Lower leg skin (tissue), 3 donors: ENCODE data around the gene TMEM131L.

Experiments used
- CTCF ChIP-seq, 3 donors: fragments of 450-650 bp; IDR thresholded peaks; one replicate each; pipeline ENCODE4 v1.5.1; 2016; ENCODE audit warnings: antibody characterized with exemption in 3 of 3, mild to moderate bottlenecking in 3 of 3, moderate library complexity in 2 of 3
- POLR2A ChIP-seq, 2 donors: fragments of 450-650 bp; IDR thresholded peaks; one replicate each; pipeline ENCODE4 v1.6.1; 2016 to 2017; ENCODE audit warnings: antibody characterized with exemption in 2 of 2, mild to moderate bottlenecking in 1 of 2, moderate library complexity in 1 of 2

- TF ChIP-seq CTCF (IDR thresholded peaks at IDR 0.05): no peak
- TF ChIP-seq POLR2A (IDR thresholded peaks at IDR 0.05): no peak
Measured at GRCh38 chr4:153464068-153464467, 2.1 kb upstream of the TMEM131L start.
